ENCODE data around the gene MICALL1.

The MICALL1 gene

DNA sequence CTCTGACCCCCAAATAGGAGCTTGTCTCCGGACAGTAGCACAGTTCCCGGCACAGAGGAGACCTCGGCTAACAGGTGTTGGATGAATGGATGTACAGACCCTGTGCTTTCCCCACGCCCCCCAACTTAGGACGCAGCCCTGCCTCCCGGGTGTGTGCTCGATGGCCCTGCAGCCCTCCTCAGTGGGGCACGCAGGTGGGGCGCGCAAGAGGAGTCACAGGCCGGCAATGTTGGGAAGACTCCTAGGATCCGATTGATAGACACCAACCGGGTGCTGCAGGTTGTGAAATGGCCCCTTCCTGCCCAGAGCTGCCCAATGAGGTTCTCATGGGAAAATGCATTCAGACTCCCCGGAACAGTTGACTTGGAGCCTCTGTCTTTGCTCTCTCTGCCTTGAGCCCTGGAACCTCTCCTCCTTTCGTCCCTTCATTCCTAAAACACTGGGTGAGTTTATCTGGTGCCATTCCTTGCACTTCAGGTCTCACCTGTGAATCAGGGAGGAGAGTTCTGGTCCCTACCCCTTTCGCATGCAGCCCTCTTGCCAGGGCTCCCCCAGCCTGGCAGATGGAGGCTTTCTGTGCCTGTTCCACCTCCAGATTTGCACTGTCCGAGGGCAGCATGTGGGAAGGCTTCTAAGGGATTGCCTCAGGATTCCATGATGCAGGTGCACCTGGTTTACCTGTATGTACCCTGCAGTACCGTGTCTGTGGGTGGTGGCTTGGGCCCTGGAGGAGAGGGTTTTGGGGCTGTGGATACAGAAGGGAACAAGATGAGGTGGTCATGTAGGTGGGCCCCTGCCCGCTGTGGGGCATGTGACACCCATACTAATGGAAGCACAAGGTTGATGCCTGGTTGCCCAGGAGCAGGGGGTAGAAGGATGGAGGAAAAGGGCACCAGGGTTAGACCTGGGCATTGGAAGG lies 1.2 kb downstream of the MICALL1 start:
- DNase-seq = no peak

DNA sequence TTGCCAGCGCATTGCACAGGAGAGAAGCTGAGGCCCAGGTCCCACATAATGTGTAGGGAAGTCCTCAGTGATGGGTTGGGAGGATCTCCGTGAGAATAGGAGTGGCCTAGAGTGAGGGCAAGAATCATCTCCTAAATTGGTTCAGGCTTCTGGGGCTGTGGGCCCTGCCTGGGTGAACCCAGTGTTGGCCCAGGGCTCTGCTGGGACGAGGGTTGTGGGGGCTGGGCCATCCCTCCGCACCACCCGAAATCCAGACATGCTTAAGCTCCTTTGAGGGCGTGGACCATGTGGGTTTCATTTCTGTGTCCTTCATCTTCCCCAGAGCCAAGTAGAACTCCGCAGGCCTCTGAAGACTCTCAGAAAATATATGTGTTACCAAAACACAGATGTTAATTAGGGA lies 3.7 kb downstream of the MICALL1 start:
- no peak for DNase-seq

GRCh38 chr22:37910890-37911672 lies 5.0 kb downstream of the MICALL1 start:
- DNase-seq = no peak

- no peak for DNase-seq
These were observed 5.6 kb downstream of the MICALL1 start for GRCh38 chr22:37911697-37912096.

DNA sequence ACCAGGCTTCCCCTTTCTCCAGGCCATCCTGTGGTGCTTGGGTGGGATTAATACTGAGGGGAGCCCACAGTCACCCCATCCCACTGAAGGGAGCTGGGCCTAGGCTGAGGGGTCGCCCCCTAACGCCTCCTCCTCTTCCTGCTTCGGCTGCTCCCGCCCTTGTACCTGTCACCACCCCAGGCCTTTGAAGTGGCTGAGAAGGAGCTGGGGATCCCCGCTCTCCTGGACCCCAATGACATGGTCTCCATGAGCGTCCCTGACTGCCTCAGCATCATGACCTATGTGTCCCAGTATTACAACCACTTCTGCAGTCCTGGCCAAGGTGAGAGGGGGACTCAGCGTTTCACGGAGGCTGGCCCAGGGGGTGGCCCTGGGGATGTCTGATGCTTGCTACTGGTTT lies 6.1 kb downstream of the MICALL1 start:
- no peak for DNase-seq

GRCh38 chr22:37913233-37913721 lies 7.2 kb downstream of the MICALL1 start:
- no peak for DNase-seq

GRCh38 chr22:37916311-37916710 lies 10.2 kb downstream of the MICALL1 start:
- no peak for DNase-seq

- DNase-seq = no peak
These were observed 11.9 kb downstream of the MICALL1 start for GRCh38 chr22:37917874-37918548.

DNA sequence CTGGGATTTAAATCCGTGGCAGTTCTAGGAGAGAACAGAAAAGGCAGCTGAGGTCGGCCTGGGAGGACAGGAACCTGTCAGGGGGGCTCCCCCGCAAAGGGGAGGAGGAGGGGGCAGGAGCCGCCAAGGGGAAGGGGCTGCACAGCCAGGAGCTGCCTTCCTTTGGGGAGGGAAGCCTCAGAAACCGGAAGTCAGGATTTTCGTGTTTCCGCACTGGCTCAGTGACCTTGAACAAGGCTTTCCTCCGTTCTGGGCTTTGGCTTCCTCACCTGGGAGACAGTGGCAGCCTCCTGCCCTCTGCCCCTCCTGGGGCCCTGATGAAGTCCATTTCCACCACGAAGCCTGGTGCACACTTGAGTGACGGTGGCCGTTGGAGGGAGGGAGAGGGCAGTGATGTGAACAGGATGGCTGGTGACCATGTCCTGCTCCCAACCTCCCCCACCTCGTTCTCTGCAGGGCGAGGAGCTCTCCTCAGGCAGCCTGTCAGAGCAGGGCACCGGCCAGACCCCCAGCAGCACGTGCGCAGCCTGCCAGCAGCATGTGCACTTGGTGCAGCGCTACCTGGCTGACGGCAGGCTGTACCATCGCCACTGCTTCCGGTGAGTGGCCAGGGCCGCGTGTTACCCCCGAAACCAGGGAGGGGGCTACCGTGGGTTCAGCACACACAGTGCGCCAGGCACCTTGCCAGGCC lies 12.6 kb downstream of the MICALL1 start:
- DNase-seq = no peak

DNA sequence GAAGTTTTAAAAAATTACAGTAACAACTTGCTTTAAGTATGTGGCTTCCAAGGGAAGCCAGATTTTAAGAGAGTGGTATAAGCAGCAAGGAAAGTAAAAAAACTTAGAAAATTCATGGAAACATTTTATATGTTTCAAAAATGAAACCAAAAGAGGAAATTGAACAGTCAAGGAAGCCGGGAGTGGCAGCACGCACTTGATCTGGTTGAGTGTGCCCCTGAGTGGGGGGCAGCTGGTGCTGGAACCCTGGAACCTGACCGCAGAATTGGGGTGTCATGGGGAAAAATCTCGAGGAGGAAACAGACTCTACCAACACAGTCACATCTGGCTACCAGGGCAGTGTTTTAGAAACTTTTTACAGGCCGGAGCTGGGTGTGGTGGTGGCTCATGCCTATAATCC lies 14.0 kb downstream of the MICALL1 start:
- DNase-seq = no peak

- no peak for DNase-seq
These were observed 16.1 kb downstream of the MICALL1 start for GRCh38 chr22:37922191-37922590.

GRCh38 chr22:37923927-37924326 lies 17.8 kb downstream of the MICALL1 start:
- no peak for DNase-seq

DNA sequence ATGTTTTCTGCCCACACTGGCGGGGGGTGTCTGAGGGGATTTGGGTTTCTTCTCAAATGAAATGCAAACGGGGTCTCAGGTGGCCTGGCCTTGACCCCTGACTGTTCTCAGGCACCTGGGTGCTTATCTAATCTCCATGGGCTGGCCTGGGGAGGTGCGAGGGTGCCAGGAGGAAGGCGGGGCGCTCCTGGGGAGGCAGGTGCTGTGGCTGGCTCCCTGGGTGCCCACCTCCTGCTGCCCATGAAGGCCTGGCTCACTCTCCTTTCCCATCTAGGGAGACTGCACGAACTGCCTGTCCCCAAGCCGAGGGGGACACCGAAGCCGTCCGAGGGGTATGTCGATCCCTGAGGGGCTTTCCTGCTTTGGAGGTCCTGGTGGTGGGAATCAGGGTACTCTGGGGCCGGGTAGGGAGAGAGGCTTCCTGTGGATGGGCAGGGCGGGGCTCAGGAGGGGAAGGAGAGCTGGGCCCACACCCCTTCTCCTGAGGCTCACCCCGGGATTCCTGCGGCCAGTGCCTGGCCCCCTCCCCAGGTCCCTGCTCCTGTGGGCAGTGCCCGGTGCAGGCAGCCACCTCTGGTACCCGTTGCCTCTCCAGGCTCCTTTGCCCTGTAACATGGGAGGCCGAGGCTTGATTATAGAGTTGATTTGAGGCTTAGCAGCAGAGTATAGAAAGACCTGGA lies 18.4 kb downstream of the MICALL1 start:
- no peak for DNase-seq

DNA sequence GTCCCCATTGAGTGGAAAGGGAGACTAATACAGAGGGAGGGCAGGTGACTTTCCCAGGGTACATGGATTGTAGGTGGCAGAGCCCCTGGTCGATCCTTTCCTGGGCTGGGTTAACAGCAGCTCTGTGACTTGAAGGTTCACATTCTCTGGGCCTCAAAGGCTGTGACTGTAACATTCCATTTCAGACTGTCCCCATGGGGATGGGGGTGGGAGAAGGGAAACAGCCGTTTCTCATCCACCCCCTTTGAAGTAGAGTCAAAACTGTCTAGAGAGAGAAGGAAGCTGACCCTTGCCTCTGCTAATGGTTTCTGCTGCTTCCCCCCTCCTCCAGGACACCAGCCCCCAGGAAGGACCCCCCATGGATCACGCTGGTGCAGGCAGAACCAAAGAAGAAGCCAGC lies 19.2 kb downstream of the MICALL1 start:
- no peak for DNase-seq

GRCh38 chr22:37925767-37926166 lies 19.7 kb downstream of the MICALL1 start:
- no peak for DNase-seq

DNA sequence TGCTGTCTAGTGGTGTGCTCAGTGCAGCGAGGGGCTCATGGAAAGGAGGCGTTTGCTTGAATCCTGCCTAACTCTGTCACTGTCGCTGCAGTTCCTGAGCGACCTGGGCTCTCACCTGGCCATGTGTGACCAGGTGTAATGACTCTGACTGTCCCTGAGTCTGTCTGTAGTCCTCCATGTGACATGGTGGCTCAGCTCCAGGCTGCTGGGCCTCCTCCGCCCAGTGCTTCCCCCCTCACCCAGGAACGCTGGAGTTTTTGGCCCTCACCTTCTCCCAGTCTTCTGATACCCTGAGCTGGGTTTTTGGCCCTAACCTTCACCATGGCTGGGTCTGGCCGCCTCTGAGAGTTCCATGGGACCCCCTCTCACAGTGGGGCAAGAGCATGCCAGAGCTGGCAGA lies 20.3 kb downstream of the MICALL1 start:
- no peak for DNase-seq

DNA sequence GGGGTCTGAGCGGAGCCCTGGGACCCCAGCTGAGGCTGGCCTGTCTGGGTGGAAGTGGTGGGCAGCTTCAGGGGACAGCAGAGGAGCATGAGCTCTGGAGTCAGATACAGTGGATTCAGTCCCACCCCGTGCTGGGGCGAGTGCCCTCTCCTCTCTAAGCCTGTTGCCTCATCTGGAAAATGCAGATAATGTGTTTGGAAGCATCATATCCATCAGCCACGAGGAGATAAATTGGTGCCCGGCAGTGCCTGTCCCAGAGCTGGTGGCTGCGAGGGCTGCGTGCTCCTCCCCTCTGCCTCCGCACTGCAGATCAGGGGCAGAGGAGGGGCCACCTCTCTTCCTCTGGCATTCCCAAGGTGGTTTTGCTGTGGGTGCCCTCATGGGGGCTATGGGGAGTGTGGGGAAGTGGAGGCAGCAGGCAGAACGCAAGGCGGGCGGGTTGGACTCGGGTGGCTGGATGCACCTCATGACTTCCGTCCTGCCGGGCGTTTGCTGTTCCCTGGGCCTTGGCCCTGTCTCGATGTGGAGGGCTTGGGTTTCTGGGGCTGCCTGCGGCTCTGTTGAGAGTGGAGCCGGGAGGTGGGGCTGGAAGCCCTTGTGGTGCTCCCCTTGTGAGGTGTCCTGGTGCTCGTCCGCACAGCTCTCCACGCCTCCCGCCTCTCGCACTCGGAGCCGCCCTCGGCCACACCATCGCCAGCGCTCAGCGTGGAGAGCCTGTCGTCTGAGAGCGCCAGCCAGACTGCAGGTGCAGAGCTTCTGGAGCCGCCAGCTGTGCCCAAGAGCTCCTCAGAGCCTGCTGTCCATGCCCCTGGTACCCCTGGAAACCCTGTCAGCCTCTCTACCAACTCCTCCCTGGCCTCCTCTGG lies 20.9 kb downstream of the MICALL1 start:
- DNase-seq = no peak

DNA sequence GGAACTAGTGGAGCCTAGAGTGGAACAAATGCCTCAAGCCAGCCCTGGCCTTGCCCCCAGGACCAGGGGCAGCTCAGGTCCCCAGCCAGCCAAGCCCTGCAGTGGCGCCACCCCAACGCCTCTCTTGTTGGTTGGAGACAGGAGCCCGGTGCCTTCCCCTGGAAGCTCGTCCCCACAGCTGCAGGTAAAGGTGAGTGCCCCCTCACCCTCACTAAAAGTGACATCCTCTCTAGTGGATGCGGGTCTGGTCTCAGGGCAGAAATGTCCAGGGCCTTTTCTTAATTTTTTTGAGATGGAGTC lies 21.5 kb downstream of the MICALL1 start:
- no peak for DNase-seq

GRCh38 chr22:37929390-37929789 lies 23.3 kb downstream of the MICALL1 start:
- no peak for DNase-seq

DNA sequence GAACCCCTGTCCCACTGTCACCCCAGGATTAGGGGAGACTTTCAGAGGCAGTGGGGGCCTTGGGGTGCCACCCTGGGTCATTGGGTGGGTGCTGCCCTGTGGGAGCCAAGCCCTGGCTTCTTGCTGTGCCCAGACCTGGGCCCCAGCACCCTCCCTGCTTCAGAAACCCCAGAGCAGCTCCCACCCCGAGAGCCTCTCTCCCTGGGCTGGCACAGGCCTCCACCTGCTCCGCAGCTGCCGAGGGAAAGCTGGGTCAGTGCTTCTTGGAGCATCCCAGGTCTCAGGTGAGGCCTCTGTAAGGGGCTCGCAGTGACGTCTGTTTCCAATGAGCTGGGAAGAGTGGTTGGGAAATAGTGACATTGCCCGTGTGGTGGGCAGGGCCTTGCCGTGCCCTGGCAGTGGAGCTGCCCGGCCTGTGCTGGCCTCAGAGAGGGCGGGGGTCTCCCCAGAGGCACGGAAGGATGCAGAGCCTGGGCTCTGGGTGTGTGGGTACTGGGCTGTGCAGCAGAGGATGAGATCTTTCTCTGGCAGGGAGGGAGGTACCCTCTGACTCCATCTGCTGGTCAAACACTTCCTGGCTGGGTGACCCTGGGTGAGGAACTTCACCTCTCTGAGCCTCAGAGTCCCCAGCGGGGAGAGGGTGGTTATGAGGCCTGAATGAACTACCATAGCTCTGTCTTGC lies 24.3 kb downstream of the MICALL1 start:
- no peak for DNase-seq

- DNase-seq = no peak
These were observed 24.9 kb downstream of the MICALL1 start for GRCh38 chr22:37930952-37931440.

Measured in activated CD4-positive, alpha-beta T cell treated with anti-CD3 and anti-CD28 coated beads for 4 hours (primary cell).